C4-2B (cell line): ENCODE data around the gene C5orf52.

Source experiments
- CTCF ChIP-seq: fragments of 450-650 bp; conservative IDR thresholded peaks from 2 replicates; pipeline ENCODE4 v1.5.1; 2017; ENCODE audit warnings: mild to moderate bottlenecking
- ZFX ChIP-seq: fragments of 450-650 bp; IDR thresholded peaks from 2 replicates; pipeline ENCODE4 v1.6.1; 2017

DNA sequence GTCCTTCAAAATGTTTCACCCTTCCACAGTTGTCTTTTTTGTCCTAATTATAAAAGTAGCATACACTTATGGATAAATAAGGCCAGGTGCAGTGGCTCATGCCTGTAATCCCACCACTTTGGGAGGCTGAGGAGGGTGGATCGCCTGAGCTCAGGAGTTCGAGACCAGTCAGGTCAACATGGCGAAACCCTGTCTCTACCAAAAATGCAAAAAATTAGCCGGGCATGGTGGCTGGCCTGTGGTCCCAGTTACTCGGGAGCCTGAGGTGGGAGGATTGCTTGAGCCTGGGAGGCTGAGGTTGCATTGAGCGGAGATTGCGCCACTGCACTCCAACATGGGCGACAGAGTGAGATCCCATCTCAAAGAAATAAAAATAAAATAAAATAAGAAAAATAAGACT, 1.6 kb downstream of the C5orf52 start:
- TF ChIP-seq CTCF, result no peak
- TF ChIP-seq ZFX, result no peak
